HL-60/S4 treated with retinoic acid at 250 ng/mL for 4 days and 3 days (cell line): Measurements from ENCODE around the gene FAM184A.

Experiments used
- in situ Hi-C: fragments of 300-500 bp; cut with MboI; formaldehyde crosslinking; loops from 2 replicates; pipeline ENCODE4 v1.7.0; 2022; ENCODE audit warnings: low sequenced_read_pairs

Gene FAM184A

DNA sequence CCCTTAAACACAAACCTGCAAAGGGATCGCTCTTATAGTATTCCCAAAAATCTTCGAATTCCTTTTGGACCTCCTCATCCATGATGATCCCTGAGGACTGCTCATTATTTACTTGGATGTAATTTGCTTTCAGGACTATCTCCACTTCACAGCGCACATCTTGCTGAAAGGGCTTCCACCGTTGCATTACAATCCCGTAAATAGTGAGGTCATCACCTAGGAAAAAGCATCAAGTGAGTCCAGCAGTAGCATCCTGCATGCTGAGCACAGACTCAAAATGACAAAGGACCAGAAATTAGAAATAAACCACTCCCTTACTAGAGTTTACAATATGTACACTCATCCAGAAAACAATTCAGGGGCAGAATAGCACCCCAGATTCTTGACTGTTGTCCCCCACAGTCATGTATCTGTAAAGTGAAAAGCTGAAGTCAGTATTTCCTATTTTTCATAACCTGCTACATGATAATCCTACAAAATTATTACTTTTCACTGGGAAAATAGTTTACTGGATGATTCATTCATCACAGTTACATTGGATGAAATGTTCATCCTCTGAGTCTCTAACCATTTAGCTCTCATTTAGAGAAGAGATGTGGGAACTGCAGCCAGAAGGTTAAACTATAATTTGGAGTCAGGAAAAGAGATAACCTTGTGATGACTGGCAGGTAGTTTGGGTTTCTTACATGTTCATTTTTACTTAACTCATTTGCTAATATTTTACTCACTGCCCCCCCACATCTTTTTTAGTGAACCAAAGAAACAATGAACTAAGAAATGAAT lies 160.7 kb downstream of the FAM184A start:
- in situ Hi-C loops: no loop called here

DNA sequence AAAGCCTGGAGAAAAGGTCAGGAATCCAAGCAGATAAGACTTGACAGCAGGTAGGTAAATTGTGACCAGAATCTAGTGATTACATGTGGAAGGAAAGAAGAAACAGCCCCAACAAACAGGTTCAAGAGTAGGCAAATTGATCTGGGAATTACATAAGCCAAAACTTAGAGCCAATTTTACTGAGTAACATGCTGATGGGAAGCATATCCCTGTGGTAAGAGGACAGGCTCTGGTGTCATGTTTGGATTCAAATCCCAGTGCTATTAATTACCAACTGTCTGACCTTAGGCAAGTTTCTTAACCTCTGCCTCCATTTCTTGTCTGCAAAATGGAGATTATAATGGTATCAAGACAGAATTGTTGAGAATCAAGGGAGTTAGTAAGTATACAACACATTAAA lies 163.9 kb downstream of the FAM184A start:
- in situ Hi-C loops: no loop called here

DNA sequence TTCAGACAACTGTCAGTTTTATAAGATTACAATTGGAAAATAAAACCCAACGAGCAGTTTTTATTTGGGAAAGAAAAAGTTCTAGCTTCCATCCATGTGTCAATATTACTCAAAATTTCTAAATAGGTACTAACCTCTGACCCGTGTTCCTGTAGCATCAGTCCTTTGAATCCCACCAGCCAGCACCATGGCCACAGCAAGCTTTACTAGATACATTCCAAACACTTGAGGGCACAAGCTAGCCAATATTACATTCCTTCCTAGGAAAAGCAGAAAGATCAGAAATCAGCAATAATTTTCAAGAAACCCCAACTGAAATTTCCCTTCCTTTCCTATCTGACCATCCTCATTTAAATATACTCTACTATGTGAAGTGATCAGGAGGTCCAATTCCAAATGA lies 165.3 kb downstream of the FAM184A start:
- in situ Hi-C loops: no loop called here

DNA sequence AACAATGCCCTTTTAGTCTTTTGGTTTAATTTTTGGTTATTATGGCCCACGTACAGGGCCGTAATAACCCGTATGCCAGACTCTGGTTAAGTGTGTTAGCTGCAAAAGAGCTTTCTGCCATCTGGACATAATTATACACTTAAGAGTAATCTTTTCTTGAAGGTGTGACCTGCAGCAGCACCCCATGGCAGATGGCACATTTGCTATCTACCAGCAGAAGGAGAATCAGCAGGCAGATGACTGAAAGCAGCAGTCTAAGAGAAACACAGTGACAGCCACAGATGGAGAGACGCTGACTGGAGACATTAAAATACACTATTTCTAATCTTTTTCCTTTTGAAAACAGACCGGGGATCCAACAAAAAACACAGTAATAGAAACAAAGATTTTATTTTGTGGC lies 165.8 kb downstream of the FAM184A start:
- in situ Hi-C loops: no loop called here
